MM.1S (cell line): ENCODE results near the gene CYP46A1.

Experiments used
- EZH2 ChIP-seq: fragments of 300-600 bp; sonication (generic); optimal IDR thresholded peaks from 2 replicates; pipeline ENCODE3; 2017; ENCODE audit warnings: low read depth, mild to moderate bottlenecking, antibody characterized with exemption, low read length, mixed read lengths
- EZH2phosphoT487 ChIP-seq: fragments of 300-600 bp; sonication (generic); IDR thresholded peaks from 2 replicates; pipeline ENCODE4 v1.6.1; 2018; ENCODE audit warnings: antibody characterized with exemption, low read length
- TF ChIP-seq, protein P1 (sequence below): fragments of 300-600 bp; sonication (generic); IDR thresholded peaks from 2 replicates; pipeline ENCODE4 v1.5.1; 2016; ENCODE audit warnings: antibody characterized with exemption, low read length, mixed read lengths

DNA sequence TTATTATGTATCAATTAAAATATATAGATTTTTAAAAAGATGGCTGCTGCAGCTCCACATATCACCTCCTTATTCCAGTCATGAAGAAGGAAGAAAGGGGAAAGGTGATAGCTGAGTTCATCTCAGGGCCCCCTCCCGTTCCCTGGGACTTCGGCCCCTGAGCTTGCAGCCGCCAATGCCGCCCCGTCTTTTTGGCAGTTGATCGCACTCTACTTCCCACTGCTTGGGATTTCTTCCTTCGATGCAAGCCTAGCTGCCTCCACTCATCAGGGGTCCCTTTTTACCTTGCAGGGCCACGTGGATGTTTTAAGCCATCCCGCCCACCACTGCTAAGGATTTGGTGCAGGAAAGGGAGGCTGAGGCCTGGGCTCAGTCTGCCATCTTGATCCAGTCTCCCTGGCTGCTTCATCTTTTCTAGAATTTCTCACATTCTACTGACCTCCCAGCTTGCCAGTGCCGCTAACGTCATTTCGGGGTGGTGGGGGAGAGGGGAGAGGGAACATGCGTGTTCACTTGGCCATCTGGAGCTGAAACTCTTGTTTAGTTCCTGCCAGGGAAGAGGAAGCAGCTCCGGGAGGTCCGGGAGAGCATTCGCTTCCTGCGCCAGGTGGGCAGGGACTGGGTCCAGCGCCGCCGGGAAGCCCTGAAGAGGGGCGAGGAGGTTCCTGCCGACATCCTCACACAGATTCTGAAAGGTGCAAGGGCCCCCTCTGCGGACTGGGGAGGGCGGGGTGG, 31.3 kb downstream of the CYP46A1 start:
- TF ChIP-seq, protein P1, sequence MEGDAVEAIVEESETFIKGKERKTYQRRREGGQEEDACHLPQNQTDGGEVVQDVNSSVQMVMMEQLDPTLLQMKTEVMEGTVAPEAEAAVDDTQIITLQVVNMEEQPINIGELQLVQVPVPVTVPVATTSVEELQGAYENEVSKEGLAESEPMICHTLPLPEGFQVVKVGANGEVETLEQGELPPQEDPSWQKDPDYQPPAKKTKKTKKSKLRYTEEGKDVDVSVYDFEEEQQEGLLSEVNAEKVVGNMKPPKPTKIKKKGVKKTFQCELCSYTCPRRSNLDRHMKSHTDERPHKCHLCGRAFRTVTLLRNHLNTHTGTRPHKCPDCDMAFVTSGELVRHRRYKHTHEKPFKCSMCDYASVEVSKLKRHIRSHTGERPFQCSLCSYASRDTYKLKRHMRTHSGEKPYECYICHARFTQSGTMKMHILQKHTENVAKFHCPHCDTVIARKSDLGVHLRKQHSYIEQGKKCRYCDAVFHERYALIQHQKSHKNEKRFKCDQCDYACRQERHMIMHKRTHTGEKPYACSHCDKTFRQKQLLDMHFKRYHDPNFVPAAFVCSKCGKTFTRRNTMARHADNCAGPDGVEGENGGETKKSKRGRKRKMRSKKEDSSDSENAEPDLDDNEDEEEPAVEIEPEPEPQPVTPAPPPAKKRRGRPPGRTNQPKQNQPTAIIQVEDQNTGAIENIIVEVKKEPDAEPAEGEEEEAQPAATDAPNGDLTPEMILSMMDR, result no peak
- TF ChIP-seq EZH2phosphoT487 (no peak), EZH2 (no peak)
